PC-3 (cell line): ENCODE data around the gene MSI2.

ENCODE experiments used
- CTCF ChIP-seq: fragments of 300-600 bp; sonication (generic); conservative IDR thresholded peaks from 2 replicates; pipeline ENCODE4 v1.5.1; 2017; ENCODE audit warnings: antibody characterized with exemption, low read depth, mild to moderate bottlenecking, low read length
- EZH2 ChIP-seq: fragments of 300-600 bp; sonication (generic); IDR thresholded peaks from one replicate; pipeline ENCODE4 v1.6.1; 2017; ENCODE audit warnings: antibody characterized with exemption, mild to moderate bottlenecking, low read length; ENCODE audit not compliant: unreplicated experiment

- TF ChIP-seq CTCF (no peak), EZH2 (no peak)
Measured at GRCh38 chr17:57556977-57557376, 300.7 kb downstream of the MSI2 start.
